Stimulated activated CD4-positive, alpha-beta T cell treated with anti-CD3 and anti-CD28 coated beads, Interleukin-4, amount 100 ng/mL, for 4 hours (primary cell): ENCODE measurements around the gene SLC6A7.
A peak's percentile ranks its signal among the peaks of the same experiment; 100 is the strongest.

Source experiments
- DNase-seq, 2 experiments: peaks; one replicate each; pipeline ENCODE4 v3.0.0-alpha.2; 2020

Gene SLC6A7

GRCh38 chr5:150196514-150196913 is 6.7 kb downstream of the SLC6A7 start:
- no peak for DNase-seq

- DNase-seq, result no peak
Measured at GRCh38 chr5:150196986-150197385, 7.1 kb downstream of the SLC6A7 start.

DNA sequence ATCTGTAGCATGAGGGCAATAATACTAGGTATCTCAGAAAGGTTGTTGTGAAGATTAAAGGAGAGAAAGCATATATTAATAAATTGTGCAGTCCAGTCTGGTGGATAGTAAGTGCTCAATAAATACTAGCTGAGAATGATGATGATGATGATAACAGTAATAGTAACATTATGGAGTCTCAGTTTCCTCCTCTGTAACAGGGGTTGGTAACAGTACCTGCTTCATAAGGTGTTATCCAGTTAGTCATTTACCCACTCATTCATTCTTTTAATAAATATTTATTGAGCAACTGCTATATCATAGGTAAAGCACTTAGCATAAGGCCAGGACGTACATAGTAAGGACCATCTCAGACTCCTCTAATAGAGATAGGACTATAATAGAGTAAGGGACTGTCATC is 7.6 kb downstream of the SLC6A7 start:
- DNase-seq, result no peak

DNA sequence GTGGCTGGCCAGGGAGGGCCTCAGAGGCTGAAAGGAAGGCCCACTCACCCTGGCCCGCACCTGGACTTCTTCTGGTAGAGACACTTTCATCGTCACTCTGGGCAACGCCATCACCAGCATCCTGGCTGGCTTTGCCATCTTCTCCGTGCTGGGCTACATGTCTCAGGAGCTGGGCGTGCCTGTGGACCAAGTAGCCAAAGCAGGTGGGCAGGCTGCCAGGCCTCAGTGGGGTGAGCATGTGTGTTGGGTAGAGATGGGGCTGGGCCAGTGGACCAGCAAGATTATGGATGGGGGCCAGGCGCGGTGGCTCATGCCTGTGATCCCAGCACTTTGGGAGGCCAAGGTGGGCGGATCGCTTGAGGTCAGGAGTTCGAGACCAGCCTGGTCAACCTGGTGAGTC is 12.6 kb downstream of the SLC6A7 start:
- no peak for DNase-seq

GRCh38 chr5:150203832-150204589 is 14.1 kb downstream of the SLC6A7 start:
- DNase-seq, result no peak

DNA sequence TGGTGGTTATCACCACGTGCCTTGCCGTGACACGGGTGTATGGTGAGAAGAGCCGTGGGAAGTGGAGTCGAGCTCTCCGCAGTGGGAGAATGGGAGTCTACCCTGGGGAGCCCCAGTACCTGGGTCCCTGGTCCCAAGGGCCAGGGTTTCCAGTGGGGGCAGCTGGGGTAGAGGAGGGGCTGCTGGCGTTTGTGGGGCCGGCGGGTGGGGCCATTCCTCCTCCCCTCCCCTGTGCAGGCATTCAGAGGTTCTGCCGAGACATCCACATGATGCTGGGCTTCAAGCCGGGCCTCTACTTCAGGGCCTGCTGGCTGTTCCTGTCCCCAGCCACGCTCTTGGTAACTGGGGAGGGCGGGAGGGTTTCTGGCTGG is 14.7 kb downstream of the SLC6A7 start:
- no peak for DNase-seq

DNA sequence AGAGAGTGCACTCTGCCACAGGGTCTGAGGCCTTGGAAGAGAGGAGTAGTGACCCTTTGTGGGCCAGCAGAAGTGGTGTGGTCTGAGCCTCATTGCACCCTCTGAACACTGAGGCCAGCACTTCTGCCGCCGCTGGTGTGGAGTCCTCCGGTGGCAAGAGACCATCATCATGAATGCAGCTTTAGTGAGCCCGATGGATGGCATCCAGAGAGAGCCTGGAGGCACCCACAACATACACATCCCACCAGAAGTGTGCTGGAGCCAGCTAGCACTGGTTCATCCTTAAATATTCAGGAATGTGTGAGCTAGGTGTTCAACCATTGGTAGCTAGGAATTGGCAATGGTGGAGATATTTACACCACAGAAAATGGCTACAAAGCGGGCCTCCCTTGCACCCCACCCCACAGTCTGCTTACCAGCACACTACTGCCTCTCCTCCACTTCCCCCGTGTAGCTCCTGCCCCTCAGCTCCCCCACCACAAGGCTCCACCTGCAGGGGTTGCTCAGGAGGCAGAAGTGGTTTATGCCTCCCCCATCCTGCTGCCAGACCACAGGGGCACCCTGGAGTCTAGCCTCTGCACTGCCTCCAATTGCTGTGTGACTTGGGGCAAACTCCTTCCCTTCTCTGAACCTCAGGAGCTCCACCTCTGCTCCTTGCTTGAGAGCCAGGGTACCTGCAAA is 16.4 kb downstream of the SLC6A7 start:
- no peak for DNase-seq

DNA sequence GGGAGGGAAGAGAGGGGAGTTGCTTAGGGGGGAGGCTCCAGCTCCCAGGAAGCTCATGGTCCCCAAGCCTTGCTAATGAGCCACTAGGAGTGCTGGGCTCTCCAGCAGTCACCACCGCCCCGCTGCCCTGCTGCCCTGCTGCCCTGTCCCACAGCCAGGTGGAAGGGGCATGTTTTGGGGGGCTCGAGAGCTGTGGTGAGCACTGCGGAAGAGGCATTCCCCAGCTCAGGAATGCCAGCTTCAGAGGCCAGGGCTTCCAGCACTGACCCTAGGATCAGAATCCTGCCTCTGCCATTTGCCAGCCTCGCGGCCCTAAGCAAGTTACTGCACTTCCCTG is 16.9 kb downstream of the SLC6A7 start:
- DNase-seq, result no peak

- DNase-seq, result no peak
Measured at GRCh38 chr5:150208187-150209098, 18.6 kb downstream of the SLC6A7 start.

GRCh38 chr5:150209099-150209635 is 19.3 kb downstream of the SLC6A7 start:
- no peak for DNase-seq

DNA sequence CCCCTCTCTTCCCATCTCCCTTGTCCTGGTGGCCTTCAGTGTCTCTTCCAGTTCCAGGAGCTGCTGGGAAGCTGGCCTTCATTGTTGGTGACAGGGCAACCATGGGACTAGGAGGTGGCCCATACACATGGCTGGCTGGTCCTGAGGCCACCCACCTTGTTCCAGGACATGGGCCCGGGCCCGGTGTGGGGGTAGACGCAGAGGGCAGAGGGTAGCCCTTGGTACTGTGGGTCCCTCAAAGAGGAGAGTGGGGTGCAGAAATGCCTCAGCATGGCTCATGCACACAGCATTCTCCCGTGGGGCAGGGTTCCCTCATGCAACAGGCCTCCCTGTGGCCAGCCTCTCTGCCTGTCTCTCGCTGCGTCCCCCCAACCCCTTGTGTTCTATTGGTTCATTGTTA is 20.8 kb downstream of the SLC6A7 start:
- DNase-seq, result no peak

- no peak for DNase-seq
Measured at GRCh38 chr5:150211156-150212030, 21.5 kb downstream of the SLC6A7 start.

DNA sequence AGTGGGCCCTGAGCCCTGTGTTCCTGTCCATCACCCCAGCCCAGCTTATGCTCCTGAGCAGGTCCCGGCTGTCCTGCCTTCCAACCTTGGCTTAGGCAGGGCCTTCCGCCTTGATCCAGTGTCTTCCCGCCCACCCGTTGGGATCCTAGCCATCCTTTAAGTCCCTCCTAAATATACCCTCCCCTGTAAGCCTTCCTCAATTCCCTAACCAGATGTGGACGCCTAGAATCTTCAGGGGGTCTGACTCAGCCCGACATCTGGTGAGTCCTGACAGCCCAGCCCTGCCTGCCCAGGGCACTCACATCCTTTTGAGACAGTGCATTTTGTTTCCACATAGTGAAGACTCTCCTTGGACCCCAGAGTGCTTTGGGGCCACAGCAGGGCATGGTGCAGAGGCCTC is 23.7 kb downstream of the SLC6A7 start:
- DNase-seq, result no peak

DNA sequence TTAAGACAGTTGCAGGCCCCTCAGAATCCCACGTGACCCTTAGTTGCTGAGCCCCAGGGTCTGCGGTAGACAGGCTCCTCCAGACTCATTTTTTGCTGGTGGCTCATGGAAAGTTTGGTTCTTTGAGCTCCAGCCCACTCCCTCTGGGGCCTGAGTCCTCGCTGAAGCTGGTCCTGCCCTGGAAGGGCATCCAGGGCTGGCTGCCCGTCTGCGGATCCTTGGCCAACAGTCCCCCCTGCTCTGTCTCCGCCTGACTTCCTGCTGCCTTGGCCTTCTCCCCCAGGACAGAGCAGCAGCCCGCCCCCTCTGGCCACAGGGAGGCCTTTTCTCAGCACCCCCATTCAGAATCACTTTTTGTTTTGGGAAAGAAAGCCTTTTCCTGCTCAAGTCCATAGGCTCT is 24.4 kb downstream of the SLC6A7 start:
- DNase-seq, result no peak

- DNase-seq, result no peak
Measured at GRCh38 chr5:150215979-150216944, 26.4 kb downstream of the SLC6A7 start.

DNA sequence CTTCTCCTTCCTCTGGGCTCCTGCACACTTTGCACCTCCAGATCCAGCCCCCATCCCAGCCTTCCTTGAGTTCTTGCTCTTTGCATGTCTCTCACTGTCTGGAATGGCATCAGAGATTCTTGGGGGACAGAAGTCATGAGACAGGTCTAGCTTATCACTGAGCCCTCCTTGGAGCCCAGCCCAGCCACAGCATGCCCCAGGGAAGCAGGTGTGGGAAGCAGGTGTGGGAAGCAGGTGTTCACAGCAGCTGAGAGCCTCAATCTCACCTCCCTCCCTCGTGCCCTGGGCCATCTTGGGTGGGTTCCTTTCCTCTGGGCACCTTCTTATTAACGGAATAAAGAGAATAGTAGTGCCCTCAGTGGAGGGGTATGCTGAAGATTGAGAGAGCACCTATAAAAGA is 27.2 kb downstream of the SLC6A7 start:
- DNase-seq, result no peak

DNA sequence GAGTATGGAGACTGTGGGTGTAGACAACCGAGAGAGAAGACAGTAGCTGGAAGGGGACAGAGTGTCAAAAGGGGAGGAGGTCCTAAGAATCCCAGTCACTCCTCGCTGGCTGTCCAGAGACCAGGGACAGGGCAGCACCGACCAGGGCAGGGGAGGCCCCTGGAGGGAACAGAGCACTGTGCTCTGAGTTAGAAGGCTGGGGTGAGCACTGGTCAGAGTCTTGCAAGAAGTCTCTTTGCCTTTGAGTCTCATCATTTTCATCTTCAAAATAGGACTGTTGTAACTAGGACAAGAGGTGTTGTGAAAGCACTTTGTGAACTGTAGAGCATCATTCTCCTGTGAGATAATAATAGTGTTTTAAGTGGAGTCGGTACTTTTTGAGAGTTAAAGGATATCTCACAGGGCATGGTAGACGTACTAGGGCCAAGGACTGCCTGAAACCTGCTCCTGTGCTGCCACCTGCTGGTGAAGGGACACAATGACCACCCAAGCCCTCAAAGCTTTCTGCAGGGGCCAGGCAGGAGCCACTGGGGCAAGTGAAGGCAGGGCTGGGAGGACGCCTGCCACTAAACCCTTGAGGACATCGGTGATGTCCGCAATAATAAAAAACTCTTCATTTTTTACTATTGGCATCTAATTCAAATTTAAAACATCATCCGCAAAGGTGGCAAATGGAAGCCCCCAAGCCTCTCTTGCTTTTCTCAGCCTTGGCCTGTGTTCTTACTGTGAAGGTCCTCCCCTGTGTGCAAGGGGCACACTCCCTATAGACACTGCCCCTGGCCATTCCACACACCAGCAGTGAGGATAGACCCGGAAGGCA is 28.2 kb downstream of the SLC6A7 start:
- peak; percentile 69 to 71 for DNase-seq

DNA sequence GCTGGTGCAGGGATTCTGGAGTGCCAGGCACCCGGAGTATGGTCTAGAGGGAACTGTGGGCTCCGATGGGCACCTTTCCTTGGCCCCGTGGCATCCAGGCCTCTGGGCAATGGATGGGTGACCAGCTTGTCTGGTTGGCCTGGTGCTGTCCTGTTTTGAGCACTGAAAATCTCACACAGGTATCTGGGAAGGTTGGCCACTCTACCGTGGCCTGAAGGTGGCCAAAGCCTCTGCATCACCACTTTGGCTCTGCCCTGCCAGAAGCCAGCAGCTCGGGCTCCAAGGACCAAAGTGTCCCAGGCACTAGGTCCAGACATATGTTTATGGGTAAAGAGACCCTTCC is 28.8 kb downstream of the SLC6A7 start:
- DNase-seq, result no peak

GRCh38 chr5:150219142-150219541 is 29.3 kb downstream of the SLC6A7 start:
- DNase-seq, result no peak

GRCh38 chr5:150219861-150220260 is 30.0 kb downstream of the SLC6A7 start:
- DNase-seq, result no peak
